Stomach smooth muscle (tissue), 2 donors: ENCODE measurements around the gene CCDC174.

ENCODE experiments used
- H3K27ac ChIP-seq: one replicate; pipeline ENCODE4 v1.7.0; 2013; ENCODE audit warnings: mild to moderate bottlenecking, low read length, inconsistent platforms
- H3K27me3 ChIP-seq, 2 donors: one replicate each; pipeline ENCODE4 v1.7.0; 2013; ENCODE audit warnings: low read length in 2 of 2; ENCODE audit not compliant: insufficient read depth in 2 of 2, control insufficient read depth in 1 of 2
- H3K36me3 ChIP-seq, 2 donors: one replicate each; pipeline ENCODE4 v1.7.0; 2013; ENCODE audit warnings: low read length in 2 of 2; ENCODE audit not compliant: control insufficient read depth in 2 of 2, insufficient read depth in 2 of 2
- H3K4me1 ChIP-seq: one replicate; pipeline ENCODE4 v1.7.0; 2013; ENCODE audit warnings: low read length; ENCODE audit not compliant: control insufficient read depth, insufficient read depth
- H3K4me3 ChIP-seq, 2 donors: one replicate each; pipeline ENCODE4 v1.7.0; 2013; ENCODE audit warnings: low read length in 2 of 2
- H3K9ac ChIP-seq, 2 donors: one replicate each; pipeline ENCODE4 v1.7.0; 2013; ENCODE audit warnings: low read length in 2 of 2, mild to moderate bottlenecking in 1 of 2
- H3K9me3 ChIP-seq, 2 donors: one replicate each; pipeline ENCODE4 v1.7.0; 2013; ENCODE audit warnings: low read length in 2 of 2; ENCODE audit not compliant: control insufficient read depth in 2 of 2
- donor health status: healthy.
- donor health status: Pancreatic carcinoma.

CCDC174 gene

GRCh38 chr3:14614189-14614588 is 37.4 kb upstream of the CCDC174 start:
- H3K9me3 ChIP-seq: no peaks in the 10 kb centered on the region
- H3K4me3 ChIP-seq: no peak overlapping the region
- no peaks in the 10 kb centered on the region for H3K36me3 ChIP-seq
- no peak overlapping the region for H3K9ac ChIP-seq
- peaks cover 2 to 4% of the 10 kb centered on the region in 2 donors for H3K27me3 ChIP-seq
- no peak overlapping the region for H3K27ac ChIP-seq
- no peaks in the 10 kb centered on the region for H3K4me1 ChIP-seq

- no peak overlapping the region for H3K4me3 ChIP-seq
Measured at GRCh38 chr3:14614862-14615261, 36.7 kb upstream of the CCDC174 start.

GRCh38 chr3:14616606-14617507 is 34.7 kb upstream of the CCDC174 start:
- Histone ChIP-seq H3K27me3 (peaks cover 0 to 3% of the 10 kb centered on the region in 2 donors), H3K4me3 (no peak overlapping the region), H3K36me3 (no peaks in the 10 kb centered on the region), H3K4me1 (no peaks in the 10 kb centered on the region), H3K27ac (no peak overlapping the region), H3K9ac (no peak overlapping the region), H3K9me3 (no peaks in the 10 kb centered on the region)

More at GRCh38 chr3:14614862-14615261, 36.7 kb upstream of the CCDC174 start:
- H3K27ac ChIP-seq: no peak overlapping the region
- H3K9me3 ChIP-seq: no peaks in the 10 kb centered on the region
- H3K9ac ChIP-seq: no peak overlapping the region
- no peaks in the 10 kb centered on the region for H3K4me1 ChIP-seq
- no peaks in the 10 kb centered on the region for H3K36me3 ChIP-seq
- H3K27me3 ChIP-seq: peaks cover 2 to 4% of the 10 kb centered on the region in 2 donors

- H3K27me3 ChIP-seq: no peaks in the 10 kb centered on the region
- no peaks in the 10 kb centered on the region for H3K36me3 ChIP-seq
- no peak overlapping the region for H3K9ac ChIP-seq
- no peaks in the 10 kb centered on the region for H3K9me3 ChIP-seq
- H3K27ac ChIP-seq: no peak overlapping the region
- H3K4me1 ChIP-seq: no peaks in the 10 kb centered on the region
- no peak overlapping the region for H3K4me3 ChIP-seq
Measured at GRCh38 chr3:14617508-14618023, 34.0 kb upstream of the CCDC174 start.

- no peaks in the 10 kb centered on the region for H3K9me3 ChIP-seq
- H3K9ac ChIP-seq: no peak overlapping the region
- H3K27ac ChIP-seq: no peak overlapping the region
Measured at GRCh38 chr3:14619605-14620004, 32.0 kb upstream of the CCDC174 start.

GRCh38 chr3:14620512-14620911 is 31.1 kb upstream of the CCDC174 start:
- Histone ChIP-seq H3K9ac (no peak overlapping the region), H3K4me1 (no peaks in the 10 kb centered on the region), H3K36me3 (no peaks in the 10 kb centered on the region), H3K4me3 (no peak overlapping the region), H3K27me3 (no peaks in the 10 kb centered on the region), H3K9me3 (no peaks in the 10 kb centered on the region), H3K27ac (no peak overlapping the region)

More at GRCh38 chr3:14619605-14620004, 32.0 kb upstream of the CCDC174 start:
- Histone ChIP-seq H3K27me3 (no peaks in the 10 kb centered on the region), H3K4me1 (no peaks in the 10 kb centered on the region), H3K36me3 (no peaks in the 10 kb centered on the region), H3K4me3 (no peak overlapping the region)

- Histone ChIP-seq H3K36me3 (no peaks in the 10 kb centered on the region), H3K27ac (no peak overlapping the region), H3K9ac (no peak overlapping the region), H3K27me3 (no peaks in the 10 kb centered on the region), H3K4me1 (no peaks in the 10 kb centered on the region), H3K9me3 (no peaks in the 10 kb centered on the region), H3K4me3 (no peak overlapping the region)
Measured at GRCh38 chr3:14621093-14621492, 30.5 kb upstream of the CCDC174 start.

- Histone ChIP-seq H3K4me1 (no peaks in the 10 kb centered on the region), H3K4me3 (no peak overlapping the region), H3K9ac (no peak overlapping the region), H3K36me3 (no peaks in the 10 kb centered on the region), H3K27me3 (peaks cover 0 to 2% of the 10 kb centered on the region in 2 donors), H3K9me3 (no peaks in the 10 kb centered on the region), H3K27ac (no peak overlapping the region)
Measured at GRCh38 chr3:14622368-14622767, 29.2 kb upstream of the CCDC174 start.

GRCh38 chr3:14623569-14624051 is 28.0 kb upstream of the CCDC174 start:
- Histone ChIP-seq H3K9ac (no peak overlapping the region), H3K27me3 (peaks cover 2 to 4% of the 10 kb centered on the region in 2 donors), H3K27ac (no peak overlapping the region), H3K9me3 (peaks cover 0 to 7% of the 10 kb centered on the region in 2 donors), H3K4me3 (no peak overlapping the region), H3K4me1 (no peaks in the 10 kb centered on the region), H3K36me3 (no peaks in the 10 kb centered on the region)

GRCh38 chr3:14624498-14624897 is 27.1 kb upstream of the CCDC174 start:
- Histone ChIP-seq H3K4me1 (no peaks in the 10 kb centered on the region), H3K36me3 (no peaks in the 10 kb centered on the region), H3K9ac (no peak overlapping the region), H3K4me3 (no peak overlapping the region), H3K27ac (no peak overlapping the region), H3K9me3 (peaks cover 0 to 8% of the 10 kb centered on the region in 2 donors), H3K27me3 (peaks cover 4 to 5% of the 10 kb centered on the region in 2 donors)

- Histone ChIP-seq H3K36me3 (no peaks in the 10 kb centered on the region), H3K9ac (no peak overlapping the region), H3K9me3 (peaks cover 0 to 8% of the 10 kb centered on the region in 2 donors), H3K27ac (no peak overlapping the region), H3K27me3 (peaks cover 4 to 7% of the 10 kb centered on the region in 2 donors), H3K4me3 (no peak overlapping the region), H3K4me1 (no peaks in the 10 kb centered on the region)
Measured at GRCh38 chr3:14625443-14625842, 26.1 kb upstream of the CCDC174 start.
